OCI-LY1 (cell line): ENCODE measurements around the gene KRT1.

Experiments
- CTCF ChIP-seq: fragments of 200-600 bp; sonication (generic), shearing (Covaris generic); IDR thresholded peaks from 2 replicates; pipeline ENCODE4 v1.5.1; 2017; ENCODE audit warnings: mild to moderate bottlenecking, antibody characterized with exemption, low read length, moderate library complexity, mixed read lengths
- EZH2 ChIP-seq: fragments of 200-600 bp; sonication (generic), shearing (Covaris generic); IDR thresholded peaks from 2 replicates; pipeline ENCODE4 v1.8.0; 2017; ENCODE audit warnings: borderline replicate concordance, mixed run types, mild to moderate bottlenecking, antibody characterized with exemption, low read length, moderate library complexity, mixed read lengths

DNA sequence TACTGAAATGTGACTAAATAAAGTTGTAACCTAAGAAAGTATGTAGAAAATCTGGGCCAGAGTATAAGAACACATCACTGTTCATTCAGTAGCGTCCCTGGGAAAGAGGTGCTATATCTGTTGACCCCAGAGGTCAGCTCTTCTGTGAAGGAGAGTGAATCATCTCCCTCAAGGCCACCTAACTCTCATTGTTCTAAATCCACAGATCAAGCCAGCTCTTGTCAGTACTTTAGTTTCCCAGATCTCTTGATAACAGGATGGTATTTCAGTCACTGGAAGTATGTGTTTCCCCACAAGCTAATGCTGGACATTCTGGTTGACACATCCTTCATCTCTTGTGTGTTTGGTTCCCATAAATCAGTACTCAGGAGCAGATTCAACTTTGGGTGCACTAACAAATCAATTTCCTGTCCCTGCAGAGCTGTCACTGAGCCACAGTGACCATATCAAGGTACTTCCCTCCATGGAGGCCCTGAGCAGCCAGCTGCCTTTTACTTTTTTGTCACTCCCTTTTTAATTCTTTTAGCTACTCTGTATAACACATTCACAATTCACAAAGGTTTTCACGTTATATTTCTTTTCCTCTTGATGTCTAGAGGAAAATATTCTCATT lies 7.8 kb downstream of the KRT1 start:
- TF ChIP-seq CTCF = no peak
- TF ChIP-seq EZH2 = no peak
